GOT3 (cell line): ENCODE measurements around the gene KLK10.

Experiments used
- DNase-seq: peaks from one replicate; lab custom pipeline; 2025; ENCODE audit warnings: mixed read lengths; lab: John Stamatoyannopoulos, UW

Gene KLK10

GRCh38 chr19:51019544-51019925 is at the start of gene KLK10:
KLK10 (minus strand) TSS chr19:51019709; CDS start chr19:51019130, 579 bp downstream.
- DNase-seq = no peak

- DNase-seq = no peak
Observed at GRCh38 chr19:51066393-51067186, 47.1 kb upstream of the KLK10 start.

- no peak for DNase-seq
Observed at GRCh38 chr19:51065221-51065960, 45.9 kb upstream of the KLK10 start.

- DNase-seq = no peak
Observed at GRCh38 chr19:51064534-51065220, 45.2 kb upstream of the KLK10 start, which contains the start of gene KLK13. KLK13 (minus strand) TSS chr19:51065092; CDS start chr19:51065067, 25 bp downstream.

- no peak for DNase-seq
Observed at GRCh38 chr19:51063664-51064063, 44.2 kb upstream of the KLK10 start.

GRCh38 chr19:51060973-51061372 is 41.5 kb upstream of the KLK10 start:
- no peak for DNase-seq

- no peak for DNase-seq
Observed at GRCh38 chr19:51060336-51060735, 40.8 kb upstream of the KLK10 start.

GRCh38 chr19:51059715-51060114 is 40.2 kb upstream of the KLK10 start:
- DNase-seq = no peak

GRCh38 chr19:51055866-51056265 is 36.4 kb upstream of the KLK10 start:
- DNase-seq = no peak

GRCh38 chr19:51047031-51047335 is 27.5 kb upstream of the KLK10 start:
- DNase-seq = no peak

- DNase-seq = no peak
Observed at GRCh38 chr19:51044327-51044726, 24.8 kb upstream of the KLK10 start.

GRCh38 chr19:51043497-51043896 is 24.0 kb upstream of the KLK10 start:
- no peak for DNase-seq

- no peak for DNase-seq
Observed at GRCh38 chr19:51040151-51040550, 20.6 kb upstream of the KLK10 start.

- DNase-seq = no peak
Observed at GRCh38 chr19:51036519-51036918, 17.0 kb upstream of the KLK10 start.

- no peak for DNase-seq
Observed at GRCh38 chr19:51034704-51035103, 15.2 kb upstream of the KLK10 start, which contains the start of gene KLK12. KLK12 (minus strand) TSS chr19:51035002; CDS start chr19:51034621, 381 bp downstream.

- DNase-seq = no peak
Observed at GRCh38 chr19:51031880-51032225, 12.3 kb upstream of the KLK10 start.

- no peak for DNase-seq
Observed at GRCh38 chr19:51031220-51031879, 11.8 kb upstream of the KLK10 start.

GRCh38 chr19:51030631-51031030 is 11.1 kb upstream of the KLK10 start:
- no peak for DNase-seq

GRCh38 chr19:51029718-51030117 is 10.2 kb upstream of the KLK10 start:
- DNase-seq = no peak

- DNase-seq = no peak
Observed at GRCh38 chr19:51027873-51028272, 8.4 kb upstream of the KLK10 start.

- no peak for DNase-seq
Observed at GRCh38 chr19:51027126-51027806, 7.8 kb upstream of the KLK10 start.

GRCh38 chr19:51026554-51026831 is 7.0 kb upstream of the KLK10 start, which contains the start of gene KLK11:
KLK11 (minus strand) TSS chr19:51026616; CDS start chr19:51025631, 985 bp downstream.
- DNase-seq = no peak
